Sigmoid colon (tissue), 4 donors: Measurements from ENCODE around the gene KIF26A.

Source experiments
- EP300 ChIP-seq, 4 donors: sonication (generic); formaldehyde crosslinking; IDR thresholded peaks; one replicate each; pipeline ENCODE4 v1.6.1; 2017; ENCODE audit warnings: antibody characterized with exemption in 4 of 4
- POLR2A ChIP-seq, 2 donors: fragments of 450-650 bp; IDR thresholded peaks; one replicate each; pipeline ENCODE4 v1.6.1; 2016; ENCODE audit warnings: antibody characterized with exemption in 2 of 2, mild to moderate bottlenecking in 2 of 2, moderate library complexity in 2 of 2
- TF ChIP-seq, protein P1 (sequence below), 4 experiments: fragments of 450-650 bp in 3 of 4; fragments of 200-600 bp in 1 of 4; IDR thresholded peaks; one replicate each; pipeline ENCODE4 v1.5.1; 2016 to 2019; ENCODE audit warnings: antibody characterized with exemption in 4 of 4, mild to moderate bottlenecking in 3 of 4, moderate library complexity in 2 of 4

DNA sequence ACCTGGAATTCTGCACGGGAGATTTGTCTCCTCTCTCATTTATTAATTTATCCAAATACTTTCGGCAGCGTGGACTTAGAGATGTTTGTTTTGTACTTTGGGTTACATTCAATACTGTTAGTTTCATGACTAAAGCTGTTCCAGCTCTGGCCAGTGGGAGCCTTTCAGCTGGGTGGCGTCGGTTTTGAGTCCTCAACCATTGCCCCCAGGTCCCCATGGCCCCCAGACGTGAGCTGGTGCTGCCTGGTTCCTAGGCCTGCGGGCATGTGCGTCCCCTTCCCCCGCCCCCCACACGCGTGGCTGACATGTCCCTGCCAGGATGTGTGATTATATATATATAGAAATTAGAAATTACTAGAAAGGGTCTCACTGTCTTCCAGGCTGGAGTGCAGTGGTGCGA, 48.2 kb downstream of the KIF26A start:
- no peak for TF ChIP-seq POLR2A (IDR thresholded peaks at IDR 0.05)
- TF ChIP-seq, protein P1, sequence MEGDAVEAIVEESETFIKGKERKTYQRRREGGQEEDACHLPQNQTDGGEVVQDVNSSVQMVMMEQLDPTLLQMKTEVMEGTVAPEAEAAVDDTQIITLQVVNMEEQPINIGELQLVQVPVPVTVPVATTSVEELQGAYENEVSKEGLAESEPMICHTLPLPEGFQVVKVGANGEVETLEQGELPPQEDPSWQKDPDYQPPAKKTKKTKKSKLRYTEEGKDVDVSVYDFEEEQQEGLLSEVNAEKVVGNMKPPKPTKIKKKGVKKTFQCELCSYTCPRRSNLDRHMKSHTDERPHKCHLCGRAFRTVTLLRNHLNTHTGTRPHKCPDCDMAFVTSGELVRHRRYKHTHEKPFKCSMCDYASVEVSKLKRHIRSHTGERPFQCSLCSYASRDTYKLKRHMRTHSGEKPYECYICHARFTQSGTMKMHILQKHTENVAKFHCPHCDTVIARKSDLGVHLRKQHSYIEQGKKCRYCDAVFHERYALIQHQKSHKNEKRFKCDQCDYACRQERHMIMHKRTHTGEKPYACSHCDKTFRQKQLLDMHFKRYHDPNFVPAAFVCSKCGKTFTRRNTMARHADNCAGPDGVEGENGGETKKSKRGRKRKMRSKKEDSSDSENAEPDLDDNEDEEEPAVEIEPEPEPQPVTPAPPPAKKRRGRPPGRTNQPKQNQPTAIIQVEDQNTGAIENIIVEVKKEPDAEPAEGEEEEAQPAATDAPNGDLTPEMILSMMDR (IDR thresholded peaks at IDR 0.05): no peak
- TF ChIP-seq EP300 (IDR thresholded peaks at IDR 0.05): no peak
